SJSA1 (cell line): ENCODE results near the gene HSPBP1. TPM values are rescaled to one million over a fixed set of nuclear protein-coding genes. Genes with fewer than 3 reads are reported as not detected.
A peak's percentile ranks its signal among the peaks of the same experiment; 100 is the strongest.
"Not testable (repeated sequence)": the region's sequence is repeated elsewhere in the genome, so short reads cannot be mapped to it uniquely, and the experiment has no call there.

Experiments used
- DNase-seq, 2 experiments: peaks; one replicate each; pipeline ENCODE4 v3.0.0-alpha.2; 2015 to 2020; ENCODE audit warnings: low spot score in 2 of 2, low read depth in 1 of 2
- H3K27ac ChIP-seq: fragments of 250-450 bp; sonication (Bioruptor Pico); 2 replicates; pipeline ENCODE4 v1.5.1; 2020; ENCODE audit warnings: mild to moderate bottlenecking, moderate library complexity
- H3K27me3 ChIP-seq: fragments of 250-450 bp; sonication (Bioruptor Pico); replicated peaks from 2 replicates; pipeline ENCODE4 v1.5.1; 2020; ENCODE audit warnings: mild to moderate bottlenecking, moderate library complexity
- H3K36me3 ChIP-seq: fragments of 250-450 bp; sonication (Bioruptor Pico); 2 replicates; pipeline ENCODE4 v1.5.1; 2020; ENCODE audit warnings: mild to moderate bottlenecking
- H3K4me1 ChIP-seq: fragments of 250-450 bp; sonication (Bioruptor Pico); replicated peaks from 2 replicates; pipeline ENCODE4 v1.6.1; 2021; ENCODE audit warnings: mild to moderate bottlenecking
- H3K4me3 ChIP-seq: fragments of 250-450 bp; sonication (Bioruptor Pico); 2 replicates; pipeline ENCODE4 v1.5.1; 2020; ENCODE audit warnings: mild to moderate bottlenecking
- H3K9me3 ChIP-seq: fragments of 250-450 bp; sonication (Bioruptor Pico); replicated peaks from 2 replicates; pipeline ENCODE4 v1.5.1; 2020; ENCODE audit warnings: mild to moderate bottlenecking
- total RNA-seq: library from RNA; depleted of rRNA; stranded (reverse); fragments of >200 nt; shearing (Covaris generic); gene quantifications from 2 replicates; pipeline ENCODE4 v1.2.3, GENCODE V29; 2014; rRNA removed

Gene HSPBP1
- total RNA-seq = 43.5 and 51.4 TPM in 2 replicates

- Histone ChIP-seq H3K36me3 (peaks cover 11% of the 10 kb centered on the region), H3K9me3 (no peaks in the 10 kb centered on the region), H3K27me3 (no peaks in the 10 kb centered on the region), H3K4me1 (peaks cover 8% of the 10 kb centered on the region), H3K4me3 (peak within 1 kb of the TSS; percentile 67), H3K27ac (peak within 1 kb of the TSS; percentile 32)
- DNase-seq = peak; percentile 94
These were observed at the start of gene HSPBP1 for GRCh38 chr19:55279770-55280643. TSS of gene HSPBP1 (minus strand) at chr19:55280110. CDS start at chr19:55279608, 502 bp downstream.

GRCh38 chr19:55328774-55329318 is 48.9 kb upstream of the HSPBP1 start:
- not testable (repeated sequence) for DNase-seq, H3K36me3 ChIP-seq, H3K27ac ChIP-seq, H3K9me3 ChIP-seq, H3K4me3 ChIP-seq, H3K27me3 ChIP-seq, H3K4me1 ChIP-seq

GRCh38 chr19:55325172-55325571 is 45.3 kb upstream of the HSPBP1 start, which contains the start of gene TMEM150B:
TSS of gene TMEM150B (minus strand) at chr19:55325341. CDS start at chr19:55321036, 4,305 bp downstream.
- H3K4me3 ChIP-seq = no peak within 1 kb of the TSS
- H3K4me1 ChIP-seq = 0 out of 2 replicates have a peak, but pooled peaks cover 4% of the 10 kb centered on the region
- no peaks in the 10 kb centered on the region for H3K27me3 ChIP-seq
- no peak for DNase-seq
- H3K36me3 ChIP-seq = no peaks in the 10 kb centered on the region
- H3K27ac ChIP-seq = no peak within 1 kb of the TSS
- H3K9me3 ChIP-seq = no peaks in the 10 kb centered on the region

- Histone ChIP-seq H3K4me1 (0 out of 2 replicates have a peak, but pooled peaks cover 2% of the 10 kb centered on the region), H3K9me3 (no peaks in the 10 kb centered on the region), H3K36me3 (no peaks in the 10 kb centered on the region), H3K27me3 (no peaks in the 10 kb centered on the region), H3K4me3 (no peak overlapping the region), H3K27ac (no peak overlapping the region)
- DNase-seq = no peak
These were observed 44.8 kb upstream of the HSPBP1 start for GRCh38 chr19:55324662-55325061.

- H3K36me3 ChIP-seq = no peaks in the 10 kb centered on the region
- H3K4me1 ChIP-seq = no peaks in the 10 kb centered on the region
- H3K27me3 ChIP-seq = no peaks in the 10 kb centered on the region
- H3K4me3 ChIP-seq = no peak overlapping the region
- no peak for DNase-seq
- H3K27ac ChIP-seq = no peak overlapping the region
- H3K9me3 ChIP-seq = no peaks in the 10 kb centered on the region
These were observed 42.4 kb upstream of the HSPBP1 start for GRCh38 chr19:55322204-55322885.

GRCh38 chr19:55321466-55322137 is 41.7 kb upstream of the HSPBP1 start:
- H3K4me1 ChIP-seq = no peaks in the 10 kb centered on the region
- no peaks in the 10 kb centered on the region for H3K27me3 ChIP-seq
- no peak for DNase-seq
- H3K27ac ChIP-seq = no peak overlapping the region
- H3K36me3 ChIP-seq = no peaks in the 10 kb centered on the region
- H3K9me3 ChIP-seq = no peaks in the 10 kb centered on the region
- H3K4me3 ChIP-seq = no peak overlapping the region

- no peak for DNase-seq
- H3K4me3 ChIP-seq = no peak overlapping the region
- peaks cover 3% of the 10 kb centered on the region; the same call in 1 of the 2 replicates for H3K9me3 ChIP-seq
- no peak overlapping the region for H3K27ac ChIP-seq
- no peaks in the 10 kb centered on the region for H3K36me3 ChIP-seq
- H3K4me1 ChIP-seq = no peaks in the 10 kb centered on the region
- H3K27me3 ChIP-seq = no peaks in the 10 kb centered on the region
These were observed 41.0 kb upstream of the HSPBP1 start for GRCh38 chr19:55320844-55321419.

- DNase-seq = no peak
- no peak overlapping the region for H3K4me3 ChIP-seq
These were observed 39.9 kb upstream of the HSPBP1 start for GRCh38 chr19:55319785-55320184.

GRCh38 chr19:55316646-55317045 is 36.7 kb upstream of the HSPBP1 start:
- Histone ChIP-seq H3K9me3 (peaks cover 3% of the 10 kb centered on the region; the same call in 1 of the 2 replicates), H3K4me3 (no peak overlapping the region), H3K27me3 (no peaks in the 10 kb centered on the region), H3K4me1 (no peaks in the 10 kb centered on the region), H3K36me3 (no peaks in the 10 kb centered on the region), H3K27ac (no peak overlapping the region)
- DNase-seq = no peak

More at GRCh38 chr19:55319785-55320184, 39.9 kb upstream of the HSPBP1 start:
- Histone ChIP-seq H3K27me3 (no peaks in the 10 kb centered on the region), H3K9me3 (peaks cover 3% of the 10 kb centered on the region; the same call in 1 of the 2 replicates), H3K27ac (no peak overlapping the region), H3K4me1 (no peaks in the 10 kb centered on the region), H3K36me3 (no peaks in the 10 kb centered on the region)

GRCh38 chr19:55315956-55316525 is 36.1 kb upstream of the HSPBP1 start:
- Histone ChIP-seq H3K36me3 (no peaks in the 10 kb centered on the region), H3K27me3 (no peaks in the 10 kb centered on the region), H3K9me3 (peaks cover 3% of the 10 kb centered on the region; the same call in 1 of the 2 replicates), H3K4me1 (no peaks in the 10 kb centered on the region), H3K4me3 (no peak overlapping the region), H3K27ac (no peak overlapping the region)
- no peak for DNase-seq

GRCh38 chr19:55314396-55314795 is 34.5 kb upstream of the HSPBP1 start:
- no peaks in the 10 kb centered on the region for H3K27me3 ChIP-seq
- peaks cover 3% of the 10 kb centered on the region; the same call in 1 of the 2 replicates for H3K9me3 ChIP-seq
- peaks cover 1% of the 10 kb centered on the region; the same call in 1 of the 2 replicates for H3K36me3 ChIP-seq
- H3K27ac ChIP-seq = no peak overlapping the region
- no peak for DNase-seq
- H3K4me1 ChIP-seq = no peaks in the 10 kb centered on the region
- H3K4me3 ChIP-seq = no peak overlapping the region

- Histone ChIP-seq H3K4me1 (no peaks in the 10 kb centered on the region), H3K36me3 (peaks cover 5% of the 10 kb centered on the region), H3K27ac (no peak overlapping the region), H3K9me3 (peaks cover 3% of the 10 kb centered on the region; the same call in 1 of the 2 replicates), H3K27me3 (no peaks in the 10 kb centered on the region), H3K4me3 (no peak overlapping the region)
- DNase-seq = no peak
These were observed 33.0 kb upstream of the HSPBP1 start for GRCh38 chr19:55312621-55313512.
